Spleen (tissue), 11 donors: ENCODE data around the gene OSBPL9. TPM values are rescaled to one million over a fixed set of nuclear protein-coding genes. Genes with fewer than 3 reads are reported as not detected.

Source experiments
- DNase-seq: peaks from one replicate; pipeline ENCODE4 v3.0.0-alpha.2; 2020
- H3K27ac ChIP-seq, 8 donors: fragments of 200-600 bp; sonication (generic) in 7 of 8; 1 replicate in 4 of 8; 2 replicates in 4 of 8; pipeline versions ENCODE4 v1.5.0 to v1.8.0; 2016 to 2021; ENCODE audit warnings: inconsistent platforms in 4 of 8, mild to moderate bottlenecking in 4 of 8, moderate library complexity in 1 of 8
- H3K27me3 ChIP-seq, 7 donors: fragments of 200-600 bp; sonication (generic) in 6 of 7; replicated peaks in 1 of 7; 1 replicate in 4 of 7; 2 replicates in 3 of 7; pipeline versions ENCODE4 v1.5.0 to v1.8.0; 2016 to 2021; ENCODE audit warnings: inconsistent platforms in 3 of 7, mild to moderate bottlenecking in 1 of 7
- H3K36me3 ChIP-seq, 6 donors: fragments of 200-600 bp; sonication (generic) in 5 of 6; 1 replicate in 4 of 6; 2 replicates in 2 of 6; pipeline versions ENCODE4 v1.5.0 to v1.8.0; 2016 to 2021; ENCODE audit warnings: inconsistent platforms in 2 of 6
- H3K4me1 ChIP-seq, 6 donors: fragments of 200-600 bp; sonication (generic) in 5 of 6; 1 replicate in 3 of 6; 2 replicates in 3 of 6; pipeline versions ENCODE4 v1.5.0 to v1.8.0; 2016 to 2021; ENCODE audit warnings: inconsistent platforms in 3 of 6
- H3K4me3 ChIP-seq, 8 donors: fragments of 200-600 bp; sonication (generic) in 7 of 8; 1 replicate in 4 of 8; 2 replicates in 4 of 8; pipeline versions ENCODE4 v1.5.0 to v1.8.0; 2016 to 2021; ENCODE audit warnings: inconsistent platforms in 4 of 8, mild to moderate bottlenecking in 4 of 8, moderate library complexity in 2 of 8
- H3K9me3 ChIP-seq, 8 donors: fragments of 200-600 bp; sonication (generic) in 7 of 8; 1 replicate in 4 of 8; 2 replicates in 4 of 8; pipeline versions ENCODE4 v1.5.0 to v1.8.0; 2016 to 2021; ENCODE audit warnings: inconsistent platforms in 4 of 8
- POLR2A ChIP-seq, 3 donors: fragments of 450-650 bp; IDR thresholded peaks; one replicate each; pipeline ENCODE4 v1.5.1; 2017; ENCODE audit warnings: antibody characterized with exemption in 3 of 3, mild to moderate bottlenecking in 1 of 3
- POLR2AphosphoS5 ChIP-seq, 3 donors: sonication (generic); formaldehyde crosslinking; IDR thresholded peaks; one replicate each; pipeline ENCODE4 v1.5.1; 2017; ENCODE audit warnings: antibody characterized with exemption in 3 of 3
- WGBS, 5 donors: extraction: QIAGEN DNeasy Blood & Tissue Kit in 3 of 5; methylation state at CpG; one replicate each; pipeline versions ENCODE4 v1.1.5 to v1.1.7; 2013 to 2018; 5-methylcytosine and 5-hydroxymethylcytosine counted together
- intact Hi-C: fragments of 100-400 bp; cut with DNase I; formaldehyde crosslinking; loops from one replicate; pipeline ENCODE4 v1.15.0; 2023; ENCODE audit warnings: low total_unique reads
- polyA plus RNA-seq, 3 donors: library from polyadenylated mRNA; stranded (reverse); fragments of 200-250 nt; gene quantifications; one replicate each; pipeline ENCODE4 v1.2.1, GENCODE V29; 2013
- total RNA-seq, 7 donors: library from RNA; depleted of rRNA in 3 of 7; stranded (reverse); fragments of >200 nt in 3 of 7; fragmentation: NEBNext Ultra II Directional in 4 of 7; extraction: Animal tissue kit (Norgen Biotek cat#: 25700) in 4 of 7; gene quantifications; one replicate each; pipeline versions ENCODE4 v1.1.0 to v1.2.1, GENCODE V29; 2016 to 2021
- TF ChIP-seq, protein P1 (sequence below), 11 experiments: fragments of 200-600 bp in 7 of 11; fragments of 450-650 bp in 4 of 11; sonication (generic) in 4 of 11; IDR thresholded peaks in 8 of 11; conservative IDR thresholded peaks in 3 of 11; 1 replicate in 7 of 11; 2 replicates in 4 of 11; pipeline versions ENCODE4 v1.4.0 to v1.8.0; 2016 to 2021; ENCODE audit warnings: antibody characterized with exemption in 11 of 11, inconsistent platforms in 4 of 11, mild to moderate bottlenecking in 1 of 11
- donor health status: healthy with polysubstance abuse.
- donor health status: DM: no; HTN: no; CAD: no; lungs with moderate emphysema.
- donor health status: DM: no; HTN: no; CAD: no.
- donor health status: Bipolar disorder and iron deficiency.
- donor health status: healthy.
- donor health status: DM: no; HTN: no; CAD: no.
- donor health status: DM: yes; HTN: yes; CAD: no.

OSBPL9 gene
- total and polyA plus RNA-seq, 10 donors, result 34.6 to 97.4 (median 80.6) TPM

DNA sequence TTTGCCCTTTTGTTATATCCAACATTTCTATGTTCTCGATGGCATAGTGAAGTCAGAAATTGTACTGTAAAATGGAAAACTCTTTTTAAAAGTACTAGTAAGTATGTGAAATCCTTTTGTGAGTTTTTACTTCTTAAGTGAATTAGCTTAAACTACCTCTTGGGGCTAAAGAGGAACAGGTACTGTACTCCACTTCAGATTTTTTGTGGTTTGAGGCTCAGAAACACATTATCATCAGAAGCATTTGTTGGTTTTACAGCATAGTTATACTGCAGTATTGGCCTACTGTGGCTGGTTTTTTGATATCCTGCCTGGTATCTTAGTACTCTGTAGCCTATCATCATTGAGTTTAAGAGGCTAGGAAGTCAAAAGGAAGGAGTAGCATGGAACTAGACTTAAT, 144.5 kb downstream of the OSBPL9 start:
- intact Hi-C loops, result loop anchor here (10.0 kb wide), 1 partner anchor 137 kb away; no protein-coding TSS in a partner anchor
- 93 to 98% (median 97%) methylated on average over 1 of the region's 1 CpG for WGBS, 5 donors
- H3K4me3 ChIP-seq, result no peak overlapping the region
- no peak overlapping the region for H3K27ac ChIP-seq
- no peak for DNase-seq
- TF ChIP-seq POLR2AphosphoS5 (IDR thresholded peaks at IDR 0.05), result no peak
- TF ChIP-seq, protein P1, sequence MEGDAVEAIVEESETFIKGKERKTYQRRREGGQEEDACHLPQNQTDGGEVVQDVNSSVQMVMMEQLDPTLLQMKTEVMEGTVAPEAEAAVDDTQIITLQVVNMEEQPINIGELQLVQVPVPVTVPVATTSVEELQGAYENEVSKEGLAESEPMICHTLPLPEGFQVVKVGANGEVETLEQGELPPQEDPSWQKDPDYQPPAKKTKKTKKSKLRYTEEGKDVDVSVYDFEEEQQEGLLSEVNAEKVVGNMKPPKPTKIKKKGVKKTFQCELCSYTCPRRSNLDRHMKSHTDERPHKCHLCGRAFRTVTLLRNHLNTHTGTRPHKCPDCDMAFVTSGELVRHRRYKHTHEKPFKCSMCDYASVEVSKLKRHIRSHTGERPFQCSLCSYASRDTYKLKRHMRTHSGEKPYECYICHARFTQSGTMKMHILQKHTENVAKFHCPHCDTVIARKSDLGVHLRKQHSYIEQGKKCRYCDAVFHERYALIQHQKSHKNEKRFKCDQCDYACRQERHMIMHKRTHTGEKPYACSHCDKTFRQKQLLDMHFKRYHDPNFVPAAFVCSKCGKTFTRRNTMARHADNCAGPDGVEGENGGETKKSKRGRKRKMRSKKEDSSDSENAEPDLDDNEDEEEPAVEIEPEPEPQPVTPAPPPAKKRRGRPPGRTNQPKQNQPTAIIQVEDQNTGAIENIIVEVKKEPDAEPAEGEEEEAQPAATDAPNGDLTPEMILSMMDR (IDR thresholded peaks at IDR 0.05 in 8 of 11, conservative IDR thresholded peaks at IDR 0.05 in 3 of 11), result no peak
- no peak for TF ChIP-seq POLR2A (IDR thresholded peaks at IDR 0.05)
- peaks cover 0 to 47% (median 16%) of the 10 kb centered on the region in 6 donors for H3K36me3 ChIP-seq
- H3K4me1 ChIP-seq, result peaks cover 0 to 5% (median 0%) of the 10 kb centered on the region in 6 donors
- no peaks in the 10 kb centered on the region for H3K27me3 ChIP-seq
- no peaks in the 10 kb centered on the region for H3K9me3 ChIP-seq

DNA sequence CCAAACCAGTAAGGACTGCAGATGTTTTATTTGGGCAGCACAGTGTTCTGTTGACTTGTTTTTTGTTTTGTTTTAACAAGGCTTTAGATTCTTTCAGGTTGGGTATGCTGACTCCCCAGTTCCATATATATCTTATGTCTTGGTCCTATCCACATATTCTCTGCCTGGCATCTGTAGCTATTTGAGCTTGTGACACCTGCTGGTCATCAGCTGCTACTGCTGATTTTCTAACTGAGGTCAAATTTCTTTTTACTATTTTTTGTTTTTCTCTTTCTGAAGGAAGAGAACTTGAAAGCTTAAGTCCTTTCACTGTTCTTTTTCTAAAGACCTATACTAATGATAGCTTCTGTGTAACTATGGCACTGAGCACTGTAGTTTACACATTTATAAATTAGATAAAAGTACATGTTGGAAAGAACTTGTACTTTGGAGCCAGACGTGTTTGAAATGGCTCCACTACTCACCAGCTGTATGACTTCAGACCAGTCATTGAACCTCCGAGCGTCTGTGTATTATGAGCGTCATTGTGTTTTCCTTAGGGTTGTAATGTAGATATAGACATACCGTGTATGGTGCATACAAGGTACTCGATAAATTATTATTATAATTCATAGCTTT, 152.2 kb downstream of the OSBPL9 start:
- TF ChIP-seq, protein P1 (IDR thresholded peaks at IDR 0.05 in 8 of 11, conservative IDR thresholded peaks at IDR 0.05 in 3 of 11), result peak; percentile 59 to 83 (median 77)
- TF ChIP-seq POLR2AphosphoS5 (IDR thresholded peaks at IDR 0.05), result no peak
- Histone ChIP-seq H3K27ac (peak overlapping the region in 1 of 8 donors; percentile 1), H3K27me3 (no peaks in the 10 kb centered on the region), H3K9me3 (no peaks in the 10 kb centered on the region), H3K4me3 (no peak overlapping the region), H3K36me3 (peaks cover 0 to 88% (median 50%) of the 10 kb centered on the region in 6 donors), H3K4me1 (peaks cover 0 to 10% (median 0%) of the 10 kb centered on the region in 6 donors)
- intact Hi-C loops, result loop anchor here (5.0 to 10.0 kb wide), 2 partner anchors 144 to 202 kb away; no protein-coding TSS in a partner anchor
- 78 to 92% (median 87%) methylated on average over 6 of the region's 6 CpGs for WGBS, 5 donors
- no peak for DNase-seq

DNA sequence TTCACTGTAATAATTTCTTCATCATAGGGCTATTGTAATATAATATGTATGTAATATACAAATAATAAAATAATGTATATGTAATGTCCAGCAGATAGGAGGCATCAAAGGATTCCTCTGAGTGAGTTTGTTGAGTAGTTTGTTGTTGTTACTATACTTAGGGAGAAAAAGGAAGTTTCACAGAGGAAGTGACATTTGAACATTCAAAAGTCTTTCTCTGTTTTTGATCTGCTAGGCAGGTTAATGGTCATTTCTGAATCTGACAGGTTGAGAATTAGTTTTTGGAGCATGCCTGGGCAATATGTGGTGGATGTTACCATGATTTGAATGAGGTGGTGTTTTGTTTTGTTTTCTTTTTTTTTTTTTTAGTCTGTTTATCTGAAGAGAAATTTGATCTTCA, 159.5 kb downstream of the OSBPL9 start:
- H3K36me3 ChIP-seq, result peaks cover 0 to 95% (median 37%) of the 10 kb centered on the region in 6 donors
- no peaks in the 10 kb centered on the region for H3K27me3 ChIP-seq
- peak overlapping the region in 3 of 8 donors; percentile 1 to 37 (median 6) for H3K27ac ChIP-seq
- no peak overlapping the region for H3K4me3 ChIP-seq
- TF ChIP-seq, protein P1 (IDR thresholded peaks at IDR 0.05 in 8 of 11, conservative IDR thresholded peaks at IDR 0.05 in 3 of 11), result no peak
- DNase-seq, result no peak
- intact Hi-C loops, result no loop called here
- peaks cover 0 to 14% (median 9%) of the 10 kb centered on the region in 6 donors for H3K4me1 ChIP-seq
- H3K9me3 ChIP-seq, result no peaks in the 10 kb centered on the region

DNA sequence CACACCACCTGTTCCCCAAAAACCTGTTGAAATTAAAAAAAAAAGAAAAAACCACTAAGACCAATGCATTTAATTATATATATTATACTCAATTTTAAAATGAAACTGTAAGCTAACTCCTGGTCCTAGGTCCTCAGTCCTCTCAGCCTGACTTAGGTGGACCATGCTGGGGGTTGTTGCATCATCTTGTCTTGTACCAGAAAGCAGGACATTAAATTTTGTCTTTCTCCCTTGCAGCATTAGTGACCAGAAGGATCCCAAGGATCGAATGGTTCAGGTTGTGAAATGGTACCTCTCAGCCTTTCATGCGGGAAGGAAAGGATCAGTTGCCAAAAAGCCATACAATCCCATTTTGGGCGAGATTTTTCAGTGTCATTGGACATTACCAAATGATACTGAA, 164.0 kb downstream of the OSBPL9 start:
- TF ChIP-seq POLR2AphosphoS5 (IDR thresholded peaks at IDR 0.05) (no peak), POLR2A (IDR thresholded peaks at IDR 0.05) (no peak)
- TF ChIP-seq, protein P1 (IDR thresholded peaks at IDR 0.05 in 8 of 11, conservative IDR thresholded peaks at IDR 0.05 in 3 of 11), result no peak
- Histone ChIP-seq H3K4me1 (peaks cover 0 to 12% (median 8%) of the 10 kb centered on the region in 6 donors), H3K27me3 (no peaks in the 10 kb centered on the region), H3K36me3 (peaks cover 0 to 98% (median 55%) of the 10 kb centered on the region in 6 donors), H3K4me3 (no peak overlapping the region), H3K9me3 (no peaks in the 10 kb centered on the region), H3K27ac (no peak overlapping the region)
- no peak for DNase-seq
- WGBS, 5 donors, result 94 to 98% (median 95%) methylated on average over 3 of the region's 3 CpGs
- intact Hi-C loops, result no loop called here
